ENCODE measurements around the gene NSD2.
"Not testable (repeated sequence)": the region's sequence is repeated elsewhere in the genome, so short reads cannot be mapped to it uniquely, and the experiment has no call there.

Gene NSD2

DNA sequence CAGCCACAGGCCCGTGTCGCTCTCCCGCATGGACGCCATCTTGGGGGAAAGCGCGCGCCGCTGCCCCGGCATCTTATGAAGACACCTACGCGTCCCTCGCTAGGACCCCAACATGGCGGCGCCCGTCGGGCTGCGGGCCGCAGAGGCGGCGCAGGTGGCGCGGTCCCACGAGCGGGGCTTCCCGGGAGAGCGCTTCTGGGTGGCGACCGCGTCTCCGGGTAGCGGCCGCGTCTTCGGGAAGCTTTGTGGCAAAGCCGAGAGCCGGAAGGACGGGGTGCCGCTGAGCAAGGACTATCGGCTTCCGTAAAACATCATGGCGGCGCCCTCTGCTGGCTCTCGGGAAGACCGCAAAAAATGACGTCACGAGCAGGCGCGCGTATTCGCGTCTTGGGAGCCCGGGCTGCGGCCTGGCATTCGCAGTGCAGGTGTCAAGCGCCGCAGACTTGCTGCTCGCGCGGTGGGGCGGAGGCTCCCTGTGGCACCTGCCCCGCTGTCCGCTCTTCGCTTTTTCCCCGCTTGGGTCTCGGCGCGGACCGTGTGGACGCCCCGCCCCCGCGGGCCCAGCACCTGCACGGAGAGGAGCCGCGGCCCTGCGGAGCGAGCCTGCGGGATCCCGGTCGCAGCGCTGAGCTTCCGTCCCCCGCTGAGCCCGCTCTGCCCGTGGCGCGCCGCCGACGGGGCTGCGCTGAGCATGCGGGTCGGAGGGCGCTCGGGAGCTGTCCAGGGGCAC, 137.9 kb downstream of the NSD2 start, which contains the start of gene NELFA:
TSS of gene NELFA (minus strand) at position 54 of the 730 bp plus-strand sequence. CDS start at position 39, 15 bp downstream.
- peak; percentile 78 for DNase-seq (ENCODE audit: low read depth)
- TF ChIP-seq, protein P1, sequence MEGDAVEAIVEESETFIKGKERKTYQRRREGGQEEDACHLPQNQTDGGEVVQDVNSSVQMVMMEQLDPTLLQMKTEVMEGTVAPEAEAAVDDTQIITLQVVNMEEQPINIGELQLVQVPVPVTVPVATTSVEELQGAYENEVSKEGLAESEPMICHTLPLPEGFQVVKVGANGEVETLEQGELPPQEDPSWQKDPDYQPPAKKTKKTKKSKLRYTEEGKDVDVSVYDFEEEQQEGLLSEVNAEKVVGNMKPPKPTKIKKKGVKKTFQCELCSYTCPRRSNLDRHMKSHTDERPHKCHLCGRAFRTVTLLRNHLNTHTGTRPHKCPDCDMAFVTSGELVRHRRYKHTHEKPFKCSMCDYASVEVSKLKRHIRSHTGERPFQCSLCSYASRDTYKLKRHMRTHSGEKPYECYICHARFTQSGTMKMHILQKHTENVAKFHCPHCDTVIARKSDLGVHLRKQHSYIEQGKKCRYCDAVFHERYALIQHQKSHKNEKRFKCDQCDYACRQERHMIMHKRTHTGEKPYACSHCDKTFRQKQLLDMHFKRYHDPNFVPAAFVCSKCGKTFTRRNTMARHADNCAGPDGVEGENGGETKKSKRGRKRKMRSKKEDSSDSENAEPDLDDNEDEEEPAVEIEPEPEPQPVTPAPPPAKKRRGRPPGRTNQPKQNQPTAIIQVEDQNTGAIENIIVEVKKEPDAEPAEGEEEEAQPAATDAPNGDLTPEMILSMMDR (conservative IDR thresholded peaks at IDR 0.05; ENCODE audit: low read depth, low read length): peak; percentile 33
- peak within 1 kb of the TSS; percentile 96 for H3K4me3 ChIP-seq (ENCODE audit: low read length)

DNA sequence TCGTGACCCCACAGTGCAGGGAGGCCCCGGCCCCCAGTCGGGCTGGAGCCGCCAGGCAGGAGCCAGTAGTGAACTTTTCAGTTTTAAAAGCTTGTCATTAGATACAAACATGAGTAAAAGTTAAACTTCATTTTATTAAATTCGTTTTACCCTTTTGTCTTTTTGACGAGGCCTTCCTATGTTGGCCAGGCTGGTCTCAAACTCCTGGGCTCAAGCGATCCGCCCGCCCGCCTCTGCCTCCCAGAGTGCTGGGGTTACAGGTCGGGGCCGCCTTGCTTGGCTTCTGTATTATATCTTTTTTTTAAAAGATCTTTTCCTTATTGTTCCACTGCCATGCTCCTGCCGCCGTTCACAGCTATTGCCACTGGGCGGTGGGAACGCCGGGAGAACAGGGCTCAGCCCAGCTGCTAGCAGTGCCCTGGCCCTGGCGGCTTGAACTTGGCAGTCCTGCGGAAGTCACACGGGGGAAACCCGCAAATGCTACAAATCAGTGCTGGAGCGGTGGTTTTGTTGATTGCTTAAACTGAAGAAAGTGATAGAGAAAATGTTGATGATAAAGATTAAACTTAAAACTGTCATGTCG, 138.5 kb downstream of the NSD2 start:
- TF ChIP-seq, protein P1 (conservative IDR thresholded peaks at IDR 0.05; ENCODE audit: low read depth, low read length): peak; percentile 55
- DNase-seq (ENCODE audit: low read depth): peak; percentile 62
- H3K4me3 ChIP-seq (ENCODE audit: low read length): peak overlapping the region; percentile 96

- no peak for DNase-seq (ENCODE audit: low read depth)
- TF ChIP-seq, protein P1 (conservative IDR thresholded peaks at IDR 0.05; ENCODE audit: low read depth, low read length): no peak
- no peak overlapping the region for H3K4me3 ChIP-seq (ENCODE audit: low read length)
These were observed 140.4 kb downstream of the NSD2 start for GRCh38 chr4:2011583-2011982.

DNA sequence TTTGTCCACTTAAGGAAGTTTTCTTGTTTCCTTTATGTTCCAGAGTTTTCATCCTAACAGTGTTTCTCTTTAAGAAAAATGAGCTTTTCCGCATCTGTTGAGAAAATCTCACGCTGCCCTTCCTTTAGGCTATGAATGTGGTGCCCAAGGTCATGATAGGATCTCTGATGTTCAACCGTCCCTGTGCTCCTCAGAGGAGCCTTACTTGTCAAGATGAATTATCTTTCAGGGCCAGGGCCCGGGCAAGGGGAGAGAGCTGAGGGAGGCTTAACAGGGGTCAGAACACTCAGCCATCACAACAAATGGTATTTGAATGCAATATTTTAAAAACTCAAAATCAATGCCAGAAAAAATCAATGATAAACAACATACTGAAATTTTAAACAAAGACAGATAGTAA, 143.8 kb downstream of the NSD2 start:
- no peak overlapping the region for H3K4me3 ChIP-seq (ENCODE audit: low read length)
- no peak for DNase-seq (ENCODE audit: low read depth)
- TF ChIP-seq, protein P1 (conservative IDR thresholded peaks at IDR 0.05; ENCODE audit: low read depth, low read length): no peak

GRCh38 chr4:2021358-2022018, 150.3 kb downstream of the NSD2 start:
- H3K4me3 ChIP-seq (ENCODE audit: low read length); DNase-seq (ENCODE audit: low read depth): not testable (repeated sequence)

DNA sequence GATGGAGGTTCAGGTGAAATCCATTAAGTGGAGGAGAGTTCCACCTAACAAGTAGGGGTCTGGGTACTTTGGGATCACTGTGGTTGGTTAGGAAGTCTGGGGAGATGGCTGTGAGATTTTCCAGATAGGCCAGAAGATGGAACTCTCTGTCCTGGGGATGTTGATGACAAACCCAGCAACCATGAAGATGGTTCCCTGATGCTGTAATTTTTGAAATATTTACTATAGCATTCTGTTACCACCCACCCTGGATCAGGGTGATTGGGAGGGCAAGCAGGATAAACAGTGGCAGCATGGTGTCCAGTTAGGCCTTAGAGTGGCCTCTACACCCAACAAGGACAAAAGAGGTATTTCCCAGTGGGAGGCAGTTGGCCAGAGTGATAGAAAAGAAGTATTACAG, 153.5 kb downstream of the NSD2 start:
- TF ChIP-seq, protein P1 (conservative IDR thresholded peaks at IDR 0.05; ENCODE audit: low read depth, low read length): no peak
- H3K4me3 ChIP-seq (ENCODE audit: low read length): no peak overlapping the region
- no peak for DNase-seq (ENCODE audit: low read depth)

- DNase-seq (ENCODE audit: low read depth): no peak
- no peak overlapping the region for H3K4me3 ChIP-seq (ENCODE audit: low read length)
- TF ChIP-seq, protein P1 (conservative IDR thresholded peaks at IDR 0.05; ENCODE audit: low read depth, low read length): no peak
These were observed 154.6 kb downstream of the NSD2 start for GRCh38 chr4:2025817-2026216.

GRCh38 chr4:2027120-2027519, 155.9 kb downstream of the NSD2 start:
- not testable (repeated sequence) for DNase-seq (ENCODE audit: low read depth); H3K4me3 ChIP-seq (ENCODE audit: low read length)

- not testable (repeated sequence) for H3K4me3 ChIP-seq (ENCODE audit: low read length); DNase-seq (ENCODE audit: low read depth)
These were observed 160.0 kb downstream of the NSD2 start for GRCh38 chr4:2031161-2031560.

Data from retinal pigment epithelial cell (primary cell).